A549 (cell line): ENCODE measurements around the gene KIFC1. TPM values are rescaled to one million over a fixed set of nuclear protein-coding genes. Genes with fewer than 3 reads are reported as not detected.

ENCODE experiments used
- ATAC-seq, 2 experiments: fragments of 200-7000 bp in 1 of 2; fragments of >200 bp in 1 of 2; cut with Nextera tagmentation in 1 of 2; cut with Tn5 transposase in 1 of 2; 3 replicates each; pipeline versions ENCODE4 v1.8.0 to v1.9.1; 2018 to 2020; ENCODE audit warnings: mild to moderate bottlenecking in 1 of 2, moderate library complexity in 1 of 2
- CTCF ChIA-PET: fragments of 300-600 bp; sonication (Branson Sonifier 250); formaldehyde crosslinking; extraction: SDS; loops from one replicate; lab custom pipeline; 2021; ENCODE audit warnings: antibody characterized with exemption, inconsistent platforms; lab: Yijun Ruan, JAX
- POLR2A ChIA-PET: fragments of 350-600 bp; formaldehyde crosslinking; extraction: SDS; loops from one replicate; lab custom pipeline; 2021; ENCODE audit warnings: antibody characterized with exemption, inconsistent platforms; lab: Yijun Ruan, JAX
- DNase-seq, 2 experiments: peaks; one replicate each; pipeline versions ENCODE4 v3.0.0 to v3.0.0-alpha.2; 2011 to 2016; ENCODE audit warnings: low read depth in 1 of 2, low spot score in 1 of 2
- FAIRE-seq: peaks from 2 replicates; lab custom pipeline; 2011; peaks lifted over from hg19 to GRCh38; lab: Jason Lieb, UNC
- H3K27ac ChIP-seq, 2 experiments: fragments of >200 bp; sonication (Bioruptor Twin); formaldehyde crosslinking; 3 replicates each; pipeline ENCODE4 v1.5.1; 2016 to 2017
- H3K4me1 ChIP-seq: fragments of >200 bp; sonication (Bioruptor Twin); formaldehyde crosslinking; 3 replicates; pipeline ENCODE4 v1.6.1; 2016
- H3K4me2 ChIP-seq: fragments of >200 bp; sonication (Bioruptor Twin); formaldehyde crosslinking; 3 replicates; pipeline ENCODE4 v1.6.1; 2016
- H3K4me3 ChIP-seq: fragments of >200 bp; sonication (Bioruptor Twin); formaldehyde crosslinking; 3 replicates; pipeline ENCODE4 v1.5.1; 2016
- H3K9me3 ChIP-seq: fragments of >200 bp; sonication (Bioruptor Twin); formaldehyde crosslinking; 3 replicates; pipeline ENCODE4 v1.6.1; 2016
- CBX2 ChIP-seq: fragments of 200-600 bp; sonication (generic); IDR thresholded peaks from 2 replicates; pipeline ENCODE4 v1.6.1; 2016; ENCODE audit warnings: low read depth, mild to moderate bottlenecking, borderline replicate concordance
- EHMT2 ChIP-seq: fragments of 200-600 bp; sonication (generic); IDR thresholded peaks from 2 replicates; pipeline ENCODE4 v1.6.1; 2016; ENCODE audit warnings: antibody characterized with exemption, low read depth, mild to moderate bottlenecking, moderate library complexity
- EP300 ChIP-seq, 2 experiments: fragments of >200 bp; sonication (Bioruptor Twin); formaldehyde crosslinking; IDR thresholded peaks; 2 replicates in 1 of 2; 3 replicates in 1 of 2; pipeline ENCODE4 v1.6.1; 2016 to 2017
- JUN ChIP-seq, 2 experiments: fragments of >200 bp; sonication (Bioruptor Twin); formaldehyde crosslinking; IDR thresholded peaks; 2 replicates in 1 of 2; 3 replicates in 1 of 2; pipeline ENCODE4 v1.6.1; 2016 to 2017
- JUNB ChIP-seq: fragments of >200 bp; sonication (Bioruptor Twin); formaldehyde crosslinking; IDR thresholded peaks from 2 replicates; pipeline ENCODE4 v1.6.1; 2016
- MAFK ChIP-seq: fragments of 450-650 bp; IDR thresholded peaks from 2 replicates; pipeline ENCODE4 v1.6.1; 2014; ENCODE audit not compliant: partially characterized antibody
- MAZ ChIP-seq: fragments of 150-350 bp; IDR thresholded peaks from 2 replicates; pipeline ENCODE4 v1.6.1; 2014; ENCODE audit warnings: antibody characterized with exemption, low read depth, low read length, borderline replicate concordance
- MYC ChIP-seq: IDR thresholded peaks from 2 replicates; pipeline ENCODE4 v1.6.1; 2012; ENCODE audit warnings: mild to moderate bottlenecking, inconsistent platforms, low read length, improper control_type of control experiment, borderline replicate concordance
- NR3C1 ChIP-seq: fragments of >200 bp; sonication (Bioruptor Twin); formaldehyde crosslinking; IDR thresholded peaks from 3 replicates; pipeline ENCODE4 v1.6.1; 2017
- PHF8 ChIP-seq: fragments of 200-600 bp; sonication (generic); IDR thresholded peaks from 2 replicates; pipeline ENCODE4 v1.6.1; 2016; ENCODE audit warnings: low read depth, mild to moderate bottlenecking, antibody characterized with exemption, moderate library complexity, borderline replicate concordance
- POLR2A ChIP-seq: IDR thresholded peaks from 2 replicates; pipeline ENCODE4 v1.6.1; 2012; ENCODE audit warnings: mild to moderate bottlenecking, low read length
- RAD21 ChIP-seq, 2 experiments: fragments of >200 bp in 1 of 2; sonication (Bioruptor Twin) in 1 of 2; formaldehyde crosslinking in 1 of 2; IDR thresholded peaks in 1 of 2; conservative IDR thresholded peaks in 1 of 2; 2 replicates in 1 of 2; 3 replicates in 1 of 2; pipeline ENCODE4 v1.6.1; 2012 to 2018; ENCODE audit warnings: inconsistent platforms in 1 of 2
- RCOR1 ChIP-seq: fragments of 150-350 bp; IDR thresholded peaks from 2 replicates; pipeline ENCODE4 v1.6.1; 2014; ENCODE audit warnings: antibody characterized with exemption, low read length, low read depth
- RNF2 ChIP-seq: fragments of 200-600 bp; sonication (generic); IDR thresholded peaks from 2 replicates; pipeline ENCODE4 v1.6.1; 2016; ENCODE audit warnings: low read depth, mild to moderate bottlenecking, antibody characterized with exemption, moderate library complexity, borderline replicate concordance
- SMC3 ChIP-seq: fragments of >200 bp; sonication (Bioruptor Twin); formaldehyde crosslinking; IDR thresholded peaks from 3 replicates; pipeline ENCODE4 v1.6.1; 2018; ENCODE audit warnings: inconsistent platforms
- ZNF302 ChIP-seq: fragments of 250-450 bp; sonication (Bioruptor Pico); IDR thresholded peaks from 2 replicates; pipeline ENCODE4 v1.9.0; 2021; ENCODE audit warnings: inconsistent platforms, mild to moderate bottlenecking, moderate library complexity
- WGBS: methylation state at CpG from one replicate; pipeline ENCODE4 v1.1.6; 2017; ENCODE audit errors: missing lambda C conversion rate; 5-methylcytosine and 5-hydroxymethylcytosine counted together
- polyA plus RNA-seq, 4 experiments: library from polyadenylated mRNA; depleted of rRNA in 3 of 4; stranded (reverse); fragments of >200 nt; fragmentation: RNase III in 1 of 4; extraction: RNeasy Plus Mini Kit Qiagen cat#74134 plus additional on column Dnase treatment in 1 of 4; gene quantifications; 2 replicates in 3 of 4; 3 replicates in 1 of 4; pipeline ENCODE4 v1.2.3, GENCODE V29; 2011 to 2017
- TF ChIP-seq, protein P1 (sequence below): IDR thresholded peaks from 2 replicates; pipeline ENCODE4 v1.6.1; 2012
- TF ChIP-seq, protein P2 (sequence below): IDR thresholded peaks from 2 replicates; pipeline ENCODE4 v1.6.1; 2012
- TF ChIP-seq, protein P3 (sequence below): fragments of >200 bp; sonication (Bioruptor Twin); formaldehyde crosslinking; IDR thresholded peaks from 3 replicates; pipeline ENCODE4 v1.6.1; 2016
- TF ChIP-seq, protein P4 (sequence below): IDR thresholded peaks from 2 replicates; pipeline ENCODE4 v1.6.1; 2012; ENCODE audit warnings: low read depth, borderline replicate concordance

Gene KIFC1
- polyA plus RNA-seq, 2 of the 4 experiments (the other 2 are of a cell fraction) = 23.9 to 30.5 TPM

DNA sequence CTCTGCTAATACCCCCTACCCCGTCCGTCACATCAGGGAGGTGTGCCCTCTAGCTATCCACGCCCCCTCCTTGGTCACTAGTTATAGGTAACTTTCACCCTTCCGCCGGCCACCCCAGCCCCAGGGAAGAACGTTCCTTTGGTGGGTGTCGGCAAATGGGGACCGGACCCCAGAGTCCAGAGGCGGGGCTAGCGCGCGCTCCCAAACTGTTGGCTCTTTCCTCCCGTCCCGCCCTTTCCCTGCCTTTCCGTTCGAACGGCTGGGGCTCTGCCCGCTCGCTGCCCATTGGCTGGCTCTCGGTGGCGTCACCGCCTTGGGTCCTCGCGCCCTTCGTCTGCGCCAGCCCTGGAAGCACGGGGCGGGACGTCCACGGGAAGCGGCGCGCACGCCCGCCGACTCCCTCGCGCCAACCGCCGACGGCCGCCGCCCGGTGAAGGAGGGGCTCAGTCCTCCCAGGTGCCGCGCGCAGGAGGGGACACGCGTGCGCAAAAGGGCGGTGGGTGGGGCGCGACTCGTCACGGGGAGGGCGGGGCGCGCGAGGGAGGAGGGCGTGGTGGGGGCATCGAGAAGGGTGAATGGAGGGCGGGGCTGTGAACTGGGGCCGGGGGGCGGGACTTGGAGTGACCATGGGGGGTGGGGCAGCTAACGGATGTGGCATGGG lies 18.6 kb downstream of the KIFC1 start (continued):
- TF ChIP-seq, protein P1, sequence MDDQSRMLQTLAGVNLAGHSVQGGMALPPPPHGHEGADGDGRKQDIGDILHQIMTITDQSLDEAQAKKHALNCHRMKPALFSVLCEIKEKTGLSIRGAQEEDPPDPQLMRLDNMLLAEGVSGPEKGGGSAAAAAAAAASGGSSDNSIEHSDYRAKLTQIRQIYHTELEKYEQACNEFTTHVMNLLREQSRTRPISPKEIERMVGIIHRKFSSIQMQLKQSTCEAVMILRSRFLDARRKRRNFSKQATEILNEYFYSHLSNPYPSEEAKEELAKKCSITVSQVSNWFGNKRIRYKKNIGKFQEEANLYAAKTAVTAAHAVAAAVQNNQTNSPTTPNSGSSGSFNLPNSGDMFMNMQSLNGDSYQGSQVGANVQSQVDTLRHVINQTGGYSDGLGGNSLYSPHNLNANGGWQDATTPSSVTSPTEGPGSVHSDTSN = peak; percentile 84; the same call in 1 of the 2 replicates
- no peak for TF ChIP-seq MAZ
- no peak for TF ChIP-seq ZNF302
- no peak for TF ChIP-seq EHMT2
- TF ChIP-seq, protein P2, sequence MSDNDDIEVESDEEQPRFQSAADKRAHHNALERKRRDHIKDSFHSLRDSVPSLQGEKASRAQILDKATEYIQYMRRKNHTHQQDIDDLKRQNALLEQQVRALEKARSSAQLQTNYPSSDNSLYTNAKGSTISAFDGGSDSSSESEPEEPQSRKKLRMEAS = peak; percentile 88
- TF ChIP-seq, protein P3, sequence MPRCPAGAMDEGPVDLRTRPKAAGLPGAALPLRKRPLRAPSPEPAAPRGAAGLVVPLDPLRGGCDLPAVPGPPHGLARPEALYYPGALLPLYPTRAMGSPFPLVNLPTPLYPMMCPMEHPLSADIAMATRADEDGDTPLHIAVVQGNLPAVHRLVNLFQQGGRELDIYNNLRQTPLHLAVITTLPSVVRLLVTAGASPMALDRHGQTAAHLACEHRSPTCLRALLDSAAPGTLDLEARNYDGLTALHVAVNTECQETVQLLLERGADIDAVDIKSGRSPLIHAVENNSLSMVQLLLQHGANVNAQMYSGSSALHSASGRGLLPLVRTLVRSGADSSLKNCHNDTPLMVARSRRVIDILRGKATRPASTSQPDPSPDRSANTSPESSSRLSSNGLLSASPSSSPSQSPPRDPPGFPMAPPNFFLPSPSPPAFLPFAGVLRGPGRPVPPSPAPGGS = 0 out of 3 replicates have a peak, but pooled peaks have one; percentile 25
- peak; percentile 42; the same call in 1 of the 2 replicates for TF ChIP-seq MYC
- TF ChIP-seq MAFK = no peak
- TF ChIP-seq EP300 (IDR thresholded peaks at IDR 0.05) = no peak

DNA sequence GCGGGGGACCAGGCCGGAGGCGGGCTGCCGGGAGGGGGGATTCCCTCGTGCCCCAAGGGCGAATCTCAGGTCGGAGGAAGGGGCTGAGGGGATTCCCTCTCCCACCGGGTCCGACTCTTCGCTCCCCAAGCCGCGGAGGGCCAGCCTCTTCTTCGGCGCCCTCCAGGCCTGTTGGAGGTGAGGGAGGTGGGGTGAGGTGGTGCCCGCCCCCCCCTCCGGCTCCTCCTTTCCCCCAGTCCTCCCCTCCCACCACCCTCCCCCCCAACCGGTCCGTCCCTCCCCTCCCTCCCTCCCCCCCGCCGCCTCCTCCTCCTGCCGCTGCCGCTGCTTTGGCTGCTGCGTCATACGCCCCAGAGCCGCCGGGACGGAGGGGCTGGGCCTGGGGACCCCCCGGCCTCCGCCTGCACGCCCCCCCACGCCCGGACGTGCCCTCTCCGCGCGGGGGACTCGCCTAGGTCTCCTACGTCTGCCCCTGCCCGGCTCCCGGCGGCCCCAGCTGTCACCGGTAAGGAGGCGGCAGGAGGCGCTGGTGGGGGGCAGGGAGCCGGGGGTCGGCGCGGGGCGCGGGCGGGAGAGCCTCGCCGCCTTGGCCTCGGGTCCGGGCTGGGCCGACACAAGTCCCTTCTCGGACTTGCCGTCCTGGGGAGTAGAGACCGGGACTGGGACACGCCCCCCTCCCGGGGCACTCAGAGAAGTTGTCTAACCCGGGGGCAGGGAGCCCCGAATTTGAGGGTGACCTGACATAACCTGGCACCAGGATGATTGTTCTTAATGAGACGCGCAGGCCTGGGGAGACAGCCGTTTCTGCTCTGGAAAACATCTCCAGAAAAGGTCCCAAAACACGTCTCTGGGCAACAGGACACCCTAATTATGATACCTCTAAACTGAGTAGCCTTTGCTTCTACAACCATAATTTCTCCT lies 19.3 kb downstream of the KIFC1 start, which contains the start of gene PHF1:
Gene PHF1, plus strand, starts transcription at position 304 of the 921 bp plus-strand sequence. CDS start 1,250 bp downstream, outside the sequence.
- no peak for FAIRE-seq
- DNase-seq = peak in 1 of 2 experiments; percentile 56
- ChIA-PET POLR2A (interaction anchor here (0.6 to 1.6 kb wide), 4 partner anchors 15 to 132 kb away, joined by 3 to 7 read pairs (median 4); no protein-coding TSS in a partner anchor), CTCF (no interaction called here)
- Histone ChIP-seq H3K4me2 (peak within 1 kb of the TSS; percentile 89), H3K4me3 (peak within 1 kb of the TSS; percentile 99), H3K9me3 (no peaks in the 10 kb centered on the region), H3K4me1 (peaks cover 22% of the 10 kb centered on the region), H3K27ac (peak within 1 kb of the TSS; percentile 98 to 99)
- 13% methylated on average over 4 of the region's 67 CpGs for WGBS
- TF ChIP-seq JUNB (no peak), RAD21 (conservative IDR thresholded peaks at IDR 0.05 in 1 of 2, IDR thresholded peaks at IDR 0.05 in 1 of 2) (no peak), PHF8 (peak; percentile 28; the same call in 1 of the 2 replicates), RCOR1 (no peak), MAFK (no peak), EHMT2 (no peak), POLR2A (no peak; the same call in 1 of the 2 replicates), NR3C1 (no peak), JUN (IDR thresholded peaks at IDR 0.05) (peak in 1 of 2 experiments; percentile 39; a peak in 1 of 5 replicates), SMC3 (no peak), CBX2 (no peak), RNF2 (no peak)
- TF ChIP-seq, protein P4, sequence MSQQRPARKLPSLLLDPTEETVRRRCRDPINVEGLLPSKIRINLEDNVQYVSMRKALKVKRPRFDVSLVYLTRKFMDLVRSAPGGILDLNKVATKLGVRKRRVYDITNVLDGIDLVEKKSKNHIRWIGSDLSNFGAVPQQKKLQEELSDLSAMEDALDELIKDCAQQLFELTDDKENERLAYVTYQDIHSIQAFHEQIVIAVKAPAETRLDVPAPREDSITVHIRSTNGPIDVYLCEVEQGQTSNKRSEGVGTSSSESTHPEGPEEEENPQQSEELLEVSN = no peak
- peak; percentile 51 to 52 for ATAC-seq
